Measurements from ENCODE around the gene ICOS. TPM values are rescaled to one million over a fixed set of nuclear protein-coding genes. Genes with fewer than 3 reads are reported as not detected.

Gene ICOS
- total and polyA plus RNA-seq, 9 of the 15 experiments (the other 6 are each of a cell fraction or from before 2014, with no cell fraction given), result not detected

- H3K9me3 ChIP-seq (replicated peaks; ENCODE audit: control insufficient read depth, insufficient read depth, low read depth, low read length), result no peaks in the 10 kb centered on the region
Measured at GRCh38 chr2:203909261-203909967, 27.1 kb upstream of the ICOS start.

More at GRCh38 chr2:203909261-203909967, 27.1 kb upstream of the ICOS start:
- no peak for TF ChIP-seq ZNF695 (CRISPR knock-in tag; IDR thresholded peaks at IDR 0.05)
- peak; percentile 33 to 59 for TF ChIP-seq RAD21 (CRISPR knock-in tag; conservative IDR thresholded peaks at IDR 0.05 in 1 of 2, IDR thresholded peaks at IDR 0.05 in 1 of 2)
- TF ChIP-seq CTCF (IDR thresholded peaks at IDR 0.05 in 2 of 3, conservative IDR thresholded peaks at IDR 0.05 in 1 of 3; ENCODE audit: insufficient read depth in 2 of 3, low read depth in 1 of 3, low read length in 3 of 3), result peak; percentile 22 to 54 (median 45); a peak in 4 of 6 replicates
- peak; percentile 11; the same call in 1 of the 2 replicates for TF ChIP-seq REST (IDR thresholded peaks at IDR 0.05; ENCODE audit: borderline replicate concordance)
- TF ChIP-seq REST (CRISPR knock-in tag; IDR thresholded peaks at IDR 0.05; ENCODE audit: low read depth), result no peak
- no peak for TF ChIP-seq XRCC5 (IDR thresholded peaks at IDR 0.05; ENCODE audit: low read depth, low read length)
- no peaks in the 10 kb centered on the region for H3K4me1 ChIP-seq (replicated peaks in 1 of 2; ENCODE audit: control insufficient read depth in 2 of 2, insufficient read depth in 2 of 2, low read length in 2 of 2)
- in situ Hi-C loops (cut with MboI) (no loop called here), intact Hi-C loops (cut with micrococcal nuclease) (loop anchor here (5.0 kb wide), 2 partner anchors 147 to 427 kb away; no protein-coding TSS in a partner anchor)
- H3K27me3 ChIP-seq (ENCODE audit: control insufficient read depth in 2 of 2, insufficient read depth in 2 of 2, low read length in 2 of 2), result no peaks in the 10 kb centered on the region; a peak in 1 of 5 replicates
- H3K27ac ChIP-seq (ENCODE audit: extremely low read depth, low read depth, low read length), result no peak overlapping the region
- H3K4me3 ChIP-seq, result no peak overlapping the region
- no peaks in the 10 kb centered on the region for H3K36me3 ChIP-seq (ENCODE audit: control insufficient read depth, insufficient read depth, low read length)
- no peaks in the 10 kb centered on the region for H3K9me1 ChIP-seq (ENCODE audit: control insufficient read depth, insufficient read depth, low read length)
- ChIA-PET CTCF (ENCODE audit: low intra/inter-chr PET ratio) (no interaction called here), POLR2A (no interaction called here)
- no TSS peak for BruUV-seq (replicated peaks)
- no peak overlapping the region for H2AFZ ChIP-seq (ENCODE audit: low read depth, low read length)
- no peaks in the 10 kb centered on the region for H4K20me1 ChIP-seq (replicated peaks; ENCODE audit: control insufficient read depth, insufficient read depth, low read length)
- FAIRE-seq (no peak), DNase-seq (ENCODE audit: extremely low read depth in 1 of 4, low spot score in 3 of 4) (peak in 3 of 4 experiments; percentile 7 to 13 (median 7)), ATAC-seq (peak; percentile 49; the same call in 1 of the 3 replicates)
- no peaks in the 10 kb centered on the region for H3K79me2 ChIP-seq (ENCODE audit: control insufficient read depth, insufficient read depth, low read length)
- H3K4me2 ChIP-seq (ENCODE audit: insufficient read depth, low read length), result no peak overlapping the region
- 4% methylated on average over 6 of the region's 8 CpGs for WGBS (ENCODE audit: insufficient coverage, low coverage, missing lambda C conversion rate)
- H3K9ac ChIP-seq (ENCODE audit: insufficient read depth in 1 of 2, low read depth in 2 of 2, low read length in 2 of 2), result no peak overlapping the region

Measured in K562 (cell line).